ENCODE results near the gene HNRNPK. TPM values are rescaled to one million over a fixed set of nuclear protein-coding genes. Genes with fewer than 3 reads are reported as not detected.

HNRNPK gene
- total and polyA plus RNA-seq, 2 of the 13 experiments (the other 11 are each of a cell fraction or from before 2014, with no cell fraction given): 321 to 712 TPM

DNA sequence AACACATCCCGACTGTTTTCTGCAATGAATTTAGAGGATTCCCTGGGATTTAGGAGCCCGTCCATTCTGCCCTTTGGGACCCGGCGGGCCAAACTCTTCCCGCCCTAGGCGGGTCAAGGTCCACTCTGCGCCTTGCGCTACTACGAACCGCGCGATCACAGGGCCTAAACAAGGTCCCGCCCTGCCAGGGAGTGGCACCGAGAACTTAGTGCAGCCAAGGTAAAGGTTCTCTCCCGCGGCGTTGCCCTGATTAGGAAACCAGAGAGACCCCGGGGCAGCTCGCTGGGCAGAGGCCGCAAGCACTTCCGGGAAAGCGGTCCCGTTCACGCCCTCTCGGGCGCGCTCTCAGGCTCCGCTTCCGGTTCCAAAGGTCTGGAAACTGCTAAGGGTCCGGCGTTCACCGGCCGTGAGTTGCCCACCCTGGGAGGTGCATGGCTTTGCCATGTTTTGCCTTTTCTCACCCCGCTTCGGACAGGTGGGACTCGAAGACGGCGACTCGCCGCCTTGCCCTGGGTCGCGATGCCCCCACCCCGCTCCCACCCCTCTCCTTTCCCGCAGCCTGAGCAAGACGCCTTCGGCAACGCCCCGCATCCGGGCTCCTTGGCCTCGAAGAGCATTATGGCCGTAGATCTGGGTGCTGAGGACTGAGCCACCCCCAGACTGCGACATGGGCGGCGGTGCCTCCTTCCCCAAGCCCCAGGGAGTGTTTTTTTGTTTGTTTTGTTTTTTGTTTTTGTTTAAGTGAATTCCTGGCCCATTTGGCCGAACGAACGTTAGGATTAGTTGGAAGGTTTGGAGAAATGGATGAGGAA, 23.4 kb downstream of the HNRNPK start (continued):
- TF ChIP-seq ZNF737 (CRISPR knock-in tag; IDR thresholded peaks at IDR 0.05; ENCODE audit: borderline replicate concordance) (peak; percentile 90; the same call in 1 of the 2 replicates), KDM1A (CRISPR knock-in tag; IDR thresholded peaks at IDR 0.05) (no peak), ZFY (CRISPR knock-in tag; IDR thresholded peaks at IDR 0.05) (peak; percentile 93), CCAR2 (optimal IDR thresholded peaks at IDR 0.05; ENCODE audit: low read depth, low read length) (no peak), PLRG1 (conservative IDR thresholded peaks at IDR 0.05) (no peak), GATA4 (IDR thresholded peaks at IDR 0.05; ENCODE audit: borderline replicate concordance, low read depth) (peak; percentile 69; the same call in 1 of the 2 replicates), ZNF143 (CRISPR knock-in tag; IDR thresholded peaks at IDR 0.05) (peak; percentile 63), ZNF3 (CRISPR knock-in tag; IDR thresholded peaks at IDR 0.05) (no peak), U2AF1 (optimal IDR thresholded peaks at IDR 0.05; ENCODE audit: low read depth, low read length) (no peak), ZNF335 (CRISPR knock-in tag; IDR thresholded peaks at IDR 0.05) (peak; percentile 75; the same call in 1 of the 2 replicates), ZNF383 (CRISPR knock-in tag; IDR thresholded peaks at IDR 0.05; ENCODE audit: borderline replicate concordance) (no peak), ZNF75D (CRISPR knock-in tag; IDR thresholded peaks at IDR 0.05; ENCODE audit: borderline replicate concordance) (no peak), HNF4G (IDR thresholded peaks at IDR 0.05; ENCODE audit: borderline replicate concordance, low read depth, low read length) (peak; percentile 58), HNF4G (CRISPR knock-in tag; IDR thresholded peaks at IDR 0.05; ENCODE audit: borderline replicate concordance, low read depth) (peak; percentile 87), POLR2G (IDR thresholded peaks at IDR 0.05; ENCODE audit: low read depth, low read length) (peak; percentile 95), RBM39 (IDR thresholded peaks at IDR 0.05; ENCODE audit: low read depth, low read length, poor library complexity, severe bottlenecking) (peak; percentile 76), ZNF775 (CRISPR knock-in tag; IDR thresholded peaks at IDR 0.05; ENCODE audit: borderline replicate concordance) (0 out of 2 replicates have a peak, but pooled peaks have one; percentile 42), ZNF777 (CRISPR knock-in tag; IDR thresholded peaks at IDR 0.05) (peak; percentile 96)
- TF ChIP-seq, protein P1, sequence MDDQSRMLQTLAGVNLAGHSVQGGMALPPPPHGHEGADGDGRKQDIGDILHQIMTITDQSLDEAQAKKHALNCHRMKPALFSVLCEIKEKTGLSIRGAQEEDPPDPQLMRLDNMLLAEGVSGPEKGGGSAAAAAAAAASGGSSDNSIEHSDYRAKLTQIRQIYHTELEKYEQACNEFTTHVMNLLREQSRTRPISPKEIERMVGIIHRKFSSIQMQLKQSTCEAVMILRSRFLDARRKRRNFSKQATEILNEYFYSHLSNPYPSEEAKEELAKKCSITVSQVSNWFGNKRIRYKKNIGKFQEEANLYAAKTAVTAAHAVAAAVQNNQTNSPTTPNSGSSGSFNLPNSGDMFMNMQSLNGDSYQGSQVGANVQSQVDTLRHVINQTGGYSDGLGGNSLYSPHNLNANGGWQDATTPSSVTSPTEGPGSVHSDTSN (CRISPR knock-in tag; IDR thresholded peaks at IDR 0.05; ENCODE audit: borderline replicate concordance): peak; percentile 41; the same call in 1 of the 2 replicates
- TF ChIP-seq, protein P2, sequence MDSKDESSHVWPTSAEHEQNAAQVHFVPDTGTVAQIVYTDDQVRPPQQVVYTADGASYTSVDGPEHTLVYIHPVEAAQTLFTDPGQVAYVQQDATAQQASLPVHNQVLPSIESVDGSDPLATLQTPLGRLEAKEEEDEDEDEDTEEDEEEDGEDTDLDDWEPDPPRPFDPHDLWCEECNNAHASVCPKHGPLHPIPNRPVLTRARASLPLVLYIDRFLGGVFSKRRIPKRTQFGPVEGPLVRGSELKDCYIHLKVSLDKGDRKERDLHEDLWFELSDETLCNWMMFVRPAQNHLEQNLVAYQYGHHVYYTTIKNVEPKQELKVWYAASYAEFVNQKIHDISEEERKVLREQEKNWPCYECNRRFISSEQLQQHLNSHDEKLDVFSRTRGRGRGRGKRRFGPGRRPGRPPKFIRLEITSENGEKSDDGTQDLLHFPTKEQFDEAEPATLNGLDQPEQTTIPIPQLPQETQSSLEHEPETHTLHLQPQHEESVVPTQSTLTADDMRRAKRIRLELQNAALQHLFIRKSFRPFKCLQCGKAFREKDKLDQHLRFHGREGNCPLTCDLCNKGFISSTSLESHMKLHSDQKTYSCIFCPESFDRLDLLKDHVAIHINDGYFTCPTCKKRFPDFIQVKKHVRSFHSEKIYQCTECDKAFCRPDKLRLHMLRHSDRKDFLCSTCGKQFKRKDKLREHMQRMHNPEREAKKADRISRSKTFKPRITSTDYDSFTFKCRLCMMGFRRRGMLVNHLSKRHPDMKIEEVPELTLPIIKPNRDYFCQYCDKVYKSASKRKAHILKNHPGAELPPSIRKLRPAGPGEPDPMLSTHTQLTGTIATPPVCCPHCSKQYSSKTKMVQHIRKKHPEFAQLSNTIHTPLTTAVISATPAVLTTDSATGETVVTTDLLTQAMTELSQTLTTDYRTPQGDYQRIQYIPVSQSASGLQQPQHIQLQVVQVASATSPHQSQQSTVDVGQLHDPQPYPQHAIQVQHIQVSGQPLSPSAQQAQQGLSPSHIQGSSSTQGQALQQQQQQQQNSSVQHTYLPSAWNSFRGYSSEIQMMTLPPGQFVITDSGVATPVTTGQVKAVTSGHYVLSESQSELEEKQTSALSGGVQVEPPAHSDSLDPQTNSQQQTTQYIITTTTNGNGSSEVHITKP (CRISPR knock-in tag; IDR thresholded peaks at IDR 0.05; ENCODE audit: low read depth): peak; percentile 45; the same call in 1 of the 2 replicates
- TF ChIP-seq, protein P3, sequence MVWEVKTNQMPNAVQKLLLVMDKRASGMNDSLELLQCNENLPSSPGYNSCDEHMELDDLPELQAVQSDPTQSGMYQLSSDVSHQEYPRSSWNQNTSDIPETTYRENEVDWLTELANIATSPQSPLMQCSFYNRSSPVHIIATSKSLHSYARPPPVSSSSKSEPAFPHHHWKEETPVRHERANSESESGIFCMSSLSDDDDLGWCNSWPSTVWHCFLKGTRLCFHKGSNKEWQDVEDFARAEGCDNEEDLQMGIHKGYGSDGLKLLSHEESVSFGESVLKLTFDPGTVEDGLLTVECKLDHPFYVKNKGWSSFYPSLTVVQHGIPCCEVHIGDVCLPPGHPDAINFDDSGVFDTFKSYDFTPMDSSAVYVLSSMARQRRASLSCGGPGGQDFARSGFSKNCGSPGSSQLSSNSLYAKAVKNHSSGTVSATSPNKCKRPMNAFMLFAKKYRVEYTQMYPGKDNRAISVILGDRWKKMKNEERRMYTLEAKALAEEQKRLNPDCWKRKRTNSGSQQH (CRISPR knock-in tag; IDR thresholded peaks at IDR 0.05; ENCODE audit: low read depth): 0 out of 2 replicates have a peak, but pooled peaks have one; percentile 21
- TF ChIP-seq, protein P4, sequence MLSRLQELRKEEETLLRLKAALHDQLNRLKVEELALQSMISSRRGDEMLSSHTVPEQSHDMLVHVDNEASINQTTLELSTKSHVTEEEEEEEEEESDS (CRISPR knock-in tag; IDR thresholded peaks at IDR 0.05; ENCODE audit: borderline replicate concordance): no peak
- TF ChIP-seq, protein P5, sequence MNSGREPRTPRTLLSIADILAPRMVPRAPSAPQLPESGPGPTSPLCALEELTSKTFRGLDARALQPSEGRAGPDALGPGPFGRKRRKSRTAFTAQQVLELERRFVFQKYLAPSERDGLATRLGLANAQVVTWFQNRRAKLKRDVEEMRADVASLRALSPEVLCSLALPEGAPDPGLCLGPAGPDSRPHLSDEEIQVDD (CRISPR knock-in tag; IDR thresholded peaks at IDR 0.05; ENCODE audit: borderline replicate concordance): peak; percentile 30; the same call in 1 of the 2 replicates

All from HepG2 (cell line).